Left lobe of liver (tissue), 2 donors: Measurements from ENCODE around the gene CIDEA. TPM values are rescaled to one million over a fixed set of nuclear protein-coding genes. Genes with fewer than 3 reads are reported as not detected.

ENCODE experiments used
- ATAC-seq: fragments of 200-7000 bp; cut with Tn5 transposase; one replicate; pipeline ENCODE4 v1.9.1; 2020; ENCODE audit warnings: mild to moderate bottlenecking, moderate library complexity
- DNase-seq: peaks from one replicate; pipeline ENCODE4 v3.0.0-alpha.2; 2020; ENCODE audit warnings: low spot score
- total RNA-seq: library from RNA; stranded (reverse); gene quantifications from one replicate; pipeline ENCODE4 v1.2.1, GENCODE V29; 2021
- donor health status: DM: no; HTN: no; CAD: no; lungs with moderate emphysema.
- donor health status: DM: no; HTN: yes; CAD: no.

Gene CIDEA
- total RNA-seq, 1 donor from 2014 or later, result not detected

DNA sequence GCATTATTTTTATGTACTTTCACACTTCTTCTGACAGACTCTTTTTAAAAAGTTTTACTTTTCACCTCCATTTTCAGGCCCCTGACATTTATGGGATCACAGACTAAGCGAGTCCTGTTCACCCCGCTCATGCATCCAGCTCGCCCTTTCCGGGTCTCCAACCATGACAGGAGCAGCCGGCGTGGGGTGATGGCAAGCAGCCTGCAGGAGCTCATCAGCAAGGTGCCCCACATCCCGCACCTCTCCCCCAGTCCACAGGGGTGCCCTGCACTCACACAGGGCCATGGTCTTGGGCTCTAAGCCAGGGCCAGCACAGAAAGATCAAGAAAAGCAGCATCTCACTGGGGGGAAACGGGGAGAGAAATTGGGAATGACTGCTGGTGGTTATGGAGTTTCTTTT lies 8.6 kb downstream of the CIDEA start:
- DNase-seq (no peak), ATAC-seq (no peak)

DNA sequence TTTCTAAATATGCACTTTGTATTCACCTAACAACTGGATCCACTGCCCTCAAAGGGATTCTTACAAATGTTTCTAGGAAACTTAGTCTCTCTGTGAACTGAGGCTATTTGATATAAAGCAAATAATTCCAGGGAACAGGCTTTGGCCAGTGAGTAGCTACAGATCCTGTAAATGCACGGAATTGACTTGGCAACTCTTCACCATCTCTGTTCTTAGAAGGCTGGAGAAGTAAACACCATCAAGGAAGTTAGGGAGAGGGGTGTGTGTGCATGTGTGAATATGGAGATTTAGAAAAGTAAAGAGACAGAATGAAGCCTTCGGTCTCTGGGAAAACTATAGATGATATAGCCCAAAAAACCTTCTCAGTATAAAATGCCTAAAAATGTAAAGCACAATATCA lies 10.7 kb downstream of the CIDEA start:
- DNase-seq (no peak), ATAC-seq (no peak)

DNA sequence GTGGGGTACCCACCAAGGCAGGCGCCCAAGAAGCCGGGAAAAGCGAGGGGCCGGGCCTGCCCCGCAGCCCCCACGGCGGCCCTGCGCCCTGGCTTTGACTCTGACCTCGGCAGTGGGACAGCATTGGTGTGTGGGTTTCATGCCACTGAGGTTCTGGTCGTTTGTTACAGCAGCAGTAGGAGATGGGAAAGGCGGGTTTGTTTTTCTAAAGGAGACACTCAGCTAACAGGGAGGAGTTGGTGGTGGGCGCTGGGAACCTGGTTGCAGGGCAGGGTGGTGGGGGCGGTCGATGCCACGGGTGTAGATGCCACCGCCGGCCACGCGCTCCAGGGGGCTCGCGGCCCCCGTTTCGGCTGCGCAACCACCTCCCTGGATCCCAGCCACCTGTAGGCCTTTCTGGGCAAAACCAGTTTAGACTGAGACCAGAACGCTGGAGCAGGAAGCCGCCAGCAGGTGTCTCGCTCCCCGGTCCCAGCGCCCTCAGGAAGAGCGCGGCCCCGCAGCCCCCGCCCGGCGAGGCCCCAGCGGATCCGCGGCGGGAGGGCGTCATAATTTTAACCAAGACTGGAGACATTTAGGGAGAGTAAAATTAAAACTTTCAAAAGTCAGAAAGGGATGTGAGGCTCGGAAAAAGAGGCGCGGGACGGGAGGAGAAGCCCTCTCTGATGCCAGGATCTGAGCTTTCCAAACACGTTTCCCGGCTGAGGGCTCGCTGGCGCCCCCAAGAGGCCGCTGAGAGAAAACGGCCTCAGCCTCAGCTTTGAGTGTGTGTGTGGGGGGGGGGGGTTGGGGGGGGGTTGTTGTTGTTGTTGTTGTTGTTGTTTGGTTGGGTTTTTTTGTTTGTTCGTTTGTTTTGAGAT lies 17.4 kb downstream of the CIDEA start:
- DNase-seq (peak; percentile 82), ATAC-seq (peak; percentile 98)

DNA sequence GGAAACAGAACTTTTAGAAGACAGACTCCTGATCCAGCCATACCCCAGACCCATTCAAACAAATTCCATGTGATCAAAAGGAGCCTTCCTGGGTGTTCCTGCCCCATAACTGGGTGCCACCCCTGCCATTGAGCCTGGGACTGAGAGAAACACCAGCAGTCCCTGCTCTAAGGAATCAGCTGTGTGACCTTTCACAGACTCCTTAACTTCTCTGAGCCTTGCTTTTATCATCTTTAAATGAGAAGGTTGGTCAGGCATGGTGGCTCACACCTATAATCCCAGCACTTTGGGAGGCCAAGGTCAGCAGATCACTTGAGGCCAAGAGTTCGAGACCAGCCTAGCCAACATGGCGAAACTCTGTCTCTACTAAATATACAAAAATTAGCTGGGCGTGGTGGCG lies 20.6 kb downstream of the CIDEA start:
- DNase-seq, result no peak
- no peak for ATAC-seq

DNA sequence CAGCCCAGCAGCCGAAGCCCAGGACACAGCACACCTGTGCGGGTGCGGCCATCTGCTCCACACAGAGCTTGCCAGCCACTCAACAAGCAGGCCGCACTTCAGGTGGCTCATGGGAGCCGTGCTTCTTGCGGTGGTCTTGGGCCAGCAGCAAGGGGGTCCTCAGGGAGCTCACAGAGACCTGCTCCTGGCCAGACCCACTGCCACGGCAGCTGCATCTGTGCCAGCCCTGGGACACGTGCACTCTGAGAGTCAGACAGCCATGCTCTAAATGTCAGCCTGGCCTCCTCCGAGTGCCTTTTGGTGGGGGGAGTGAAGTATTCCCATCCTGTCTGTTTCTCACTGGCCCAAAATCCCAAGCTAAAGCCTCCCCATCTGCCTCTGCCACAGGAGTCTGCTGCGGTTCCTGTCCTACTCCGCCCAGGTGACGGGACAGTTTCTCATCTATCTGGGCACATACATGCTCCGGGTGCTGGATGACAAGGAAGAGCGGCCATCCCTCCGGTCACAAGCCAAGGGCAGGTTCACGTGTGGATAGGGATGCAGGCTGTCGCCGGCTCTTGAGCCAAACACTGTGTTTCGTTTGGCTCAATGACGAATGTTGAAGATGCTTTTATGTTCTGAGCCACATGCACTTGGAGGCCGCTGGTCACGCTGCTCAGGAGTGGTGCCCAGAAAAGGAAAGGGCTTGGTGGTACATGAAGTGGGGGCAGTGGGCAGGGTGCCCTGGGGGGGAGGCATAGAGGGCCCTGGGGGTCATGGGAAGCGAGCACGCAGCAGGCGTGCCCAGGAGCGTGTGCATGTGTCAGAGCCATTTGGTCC lies 22.8 kb downstream of the CIDEA start:
- DNase-seq (no peak), ATAC-seq (no peak)

DNA sequence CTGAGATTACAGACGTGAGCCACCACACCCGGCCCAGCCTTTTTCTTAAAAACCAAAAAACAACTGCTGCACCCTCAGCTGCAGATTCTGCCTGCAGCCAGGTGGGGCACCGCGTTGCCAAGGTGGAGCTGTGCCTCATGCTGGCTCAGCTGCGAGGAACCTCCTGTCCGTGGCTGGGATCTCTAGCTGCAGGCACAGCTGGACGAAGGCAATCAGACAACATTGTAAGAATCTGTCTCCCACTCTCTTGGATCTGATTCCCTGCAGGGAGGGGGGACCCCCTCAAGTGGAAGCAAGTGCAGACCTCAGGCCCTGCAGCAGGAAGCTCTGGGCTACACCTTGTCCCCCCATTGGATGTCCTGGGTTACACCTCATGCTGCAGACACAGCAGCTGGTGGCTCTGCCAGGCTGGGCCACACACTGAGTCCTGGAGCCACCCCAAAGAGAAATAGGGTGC lies 24.1 kb downstream of the CIDEA start:
- no peak for DNase-seq
- ATAC-seq, result no peak

DNA sequence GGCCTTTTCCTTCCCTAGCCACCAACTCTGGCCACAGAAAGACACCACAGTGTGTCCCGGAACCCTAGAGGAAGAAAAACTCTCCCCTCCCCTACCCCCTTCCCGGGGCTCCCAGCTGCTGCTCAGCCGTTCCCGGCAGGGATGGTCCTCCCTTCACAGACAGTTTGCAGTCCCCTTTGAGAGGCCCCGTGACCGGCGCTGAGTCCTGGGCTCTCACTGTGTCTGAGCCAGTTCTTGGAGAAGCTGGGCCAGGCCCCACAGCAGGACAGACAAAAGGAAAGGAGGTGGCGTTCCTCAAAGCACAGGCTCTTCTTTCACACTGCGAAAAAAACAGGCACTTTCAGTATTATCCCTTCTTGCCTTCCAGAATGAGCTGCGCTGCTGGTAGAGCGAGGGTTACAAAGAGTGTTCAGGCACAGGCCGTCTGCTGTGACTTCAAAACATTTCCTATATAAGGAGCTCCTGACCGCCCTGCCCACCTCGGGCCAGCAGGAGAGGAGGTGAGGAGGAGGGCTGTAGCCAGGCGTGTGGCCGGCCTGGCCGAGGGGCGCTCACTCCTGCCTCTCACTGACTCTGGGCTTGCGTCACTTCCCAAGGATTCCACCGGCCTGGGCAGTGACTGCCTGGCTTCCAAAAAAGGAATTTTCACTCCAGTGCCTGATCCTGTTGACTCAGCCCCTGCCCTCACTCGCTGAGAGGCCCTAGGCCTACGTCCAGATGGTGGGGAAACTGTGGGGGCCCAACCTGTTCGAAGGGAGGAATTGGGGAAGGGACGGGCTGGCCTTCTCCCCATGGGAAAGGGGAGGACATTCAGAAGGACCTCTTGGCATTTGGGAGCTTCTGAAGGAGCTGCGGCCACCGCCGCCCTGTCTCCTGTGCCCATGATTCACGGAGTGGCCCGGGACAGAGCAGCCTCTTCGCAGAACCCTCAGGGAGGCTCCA lies 24.9 kb downstream of the CIDEA start:
- no peak for DNase-seq
- peak; percentile 73 for ATAC-seq

DNA sequence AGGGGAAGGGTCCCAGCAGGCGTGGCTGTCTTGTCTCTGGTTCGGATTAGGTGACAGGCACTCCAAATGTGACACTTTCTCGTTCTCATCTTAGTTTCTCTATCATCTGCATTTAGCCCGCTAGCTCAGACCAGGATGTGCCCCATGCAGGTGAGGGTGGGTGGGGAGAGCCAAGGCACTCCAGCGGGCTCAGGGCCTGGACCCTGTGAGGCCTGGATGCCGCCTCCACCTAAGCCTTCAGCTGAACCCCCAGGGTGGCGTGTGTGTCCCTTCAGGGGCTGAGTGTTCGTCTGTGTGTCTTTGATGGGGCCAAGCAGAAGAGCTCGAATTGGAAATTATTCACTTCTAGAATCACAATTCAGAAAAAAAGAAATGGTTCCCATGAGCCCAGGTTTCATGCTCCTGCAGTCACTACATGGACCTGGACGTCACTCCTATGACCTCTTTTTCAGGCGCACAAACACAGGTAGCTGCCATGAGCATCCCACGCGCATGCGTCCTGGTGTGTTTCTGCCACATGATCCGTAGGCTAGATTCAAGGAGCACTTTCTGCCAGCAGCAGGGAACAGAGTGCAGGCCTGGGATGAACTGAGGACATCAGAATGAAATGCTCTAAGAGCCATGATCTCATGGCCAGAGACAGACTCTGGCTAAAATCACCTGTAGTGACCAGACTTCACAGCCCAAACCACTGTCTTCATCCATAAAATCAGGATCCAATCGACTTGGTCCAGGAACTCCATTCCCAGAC lies 25.8 kb downstream of the CIDEA start:
- no peak for DNase-seq
- ATAC-seq, result no peak

DNA sequence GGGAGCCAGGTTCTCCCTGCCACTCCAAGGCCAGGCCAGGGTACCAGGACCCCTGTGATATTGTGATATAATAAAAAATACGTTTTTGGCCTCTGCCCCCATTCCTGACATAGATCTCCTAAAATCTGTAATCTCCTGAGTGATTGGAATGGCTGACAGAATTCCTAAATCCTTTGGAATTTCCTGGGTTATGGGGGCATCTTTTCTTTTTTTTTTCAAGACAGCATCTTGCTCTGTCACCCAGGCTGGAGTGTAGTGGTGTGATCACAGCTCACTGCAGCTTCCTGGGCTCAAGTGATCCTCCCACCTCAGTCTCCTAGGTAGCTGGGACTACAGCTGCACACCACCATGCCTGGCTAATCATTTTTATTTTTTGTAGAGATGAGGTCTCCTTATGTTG lies 27.7 kb downstream of the CIDEA start:
- ATAC-seq (no peak), DNase-seq (no peak)

DNA sequence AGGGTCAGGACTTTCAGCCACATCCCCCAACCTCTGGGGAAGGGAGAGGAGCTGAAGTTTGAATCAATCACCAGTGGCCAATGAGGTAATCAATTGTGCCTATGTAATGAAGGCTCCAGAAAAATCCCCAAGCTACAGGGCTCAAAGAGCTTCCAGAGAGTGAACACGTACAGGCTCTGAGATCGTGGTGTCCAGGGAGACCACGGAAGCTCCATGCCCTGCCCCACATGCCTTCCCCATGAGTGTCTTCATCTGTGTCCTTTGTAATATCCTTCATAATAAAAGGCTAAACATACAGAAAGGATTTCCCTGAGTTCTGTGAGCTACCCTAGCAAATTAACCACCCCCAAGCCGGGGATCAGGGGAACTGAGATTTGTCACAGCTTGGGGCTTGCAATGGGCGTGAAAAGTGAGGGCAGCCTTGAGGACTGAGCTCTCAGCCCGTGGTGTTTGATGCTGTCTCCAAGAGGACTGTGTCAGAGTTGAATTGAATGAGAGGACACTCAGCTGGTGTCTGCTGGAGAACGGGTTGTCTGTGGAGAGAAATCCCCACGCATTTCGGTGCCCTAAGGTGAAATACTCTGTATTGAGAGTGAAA lies 28.4 kb downstream of the CIDEA start:
- DNase-seq, result no peak
- ATAC-seq, result no peak

DNA sequence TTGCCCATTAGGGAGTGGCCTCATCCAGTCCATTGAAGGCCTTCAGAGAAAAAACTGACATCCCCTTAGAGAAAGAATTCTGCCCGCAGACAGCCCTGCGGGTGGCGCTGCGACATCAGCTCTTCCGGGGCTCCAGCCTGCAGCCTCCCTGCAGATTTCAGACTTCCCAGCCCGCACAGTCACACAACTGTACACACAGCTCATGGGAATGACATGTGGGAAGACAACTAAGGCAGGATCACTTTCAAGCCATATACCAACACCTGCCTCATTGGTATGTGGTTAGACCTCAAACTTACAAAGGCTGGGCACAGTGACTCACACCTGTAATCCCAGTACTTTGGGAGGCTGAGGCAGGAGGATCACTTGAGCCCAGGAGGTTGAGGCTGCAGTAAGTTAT lies 29.1 kb downstream of the CIDEA start:
- DNase-seq (no peak), ATAC-seq (no peak)

DNA sequence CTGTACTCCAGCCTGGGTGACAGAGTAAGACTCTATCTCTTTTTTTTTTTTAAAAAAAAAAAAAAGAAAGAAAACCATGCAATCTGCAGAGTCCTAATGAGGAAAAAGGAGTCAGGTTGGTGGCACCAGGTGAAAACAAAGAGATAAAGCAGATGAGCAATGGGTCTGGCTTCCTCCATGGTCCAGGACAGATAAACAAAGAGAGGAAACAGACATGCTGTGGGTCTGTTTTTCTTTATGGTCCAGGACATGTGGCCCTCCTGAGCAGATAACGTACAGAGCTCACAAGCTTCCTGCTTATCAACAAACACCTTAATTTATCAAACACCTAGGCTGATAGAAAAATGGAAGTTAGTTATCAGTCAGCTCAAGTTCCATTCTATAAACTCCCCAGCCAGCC lies 29.5 kb downstream of the CIDEA start:
- ATAC-seq (no peak), DNase-seq (no peak)

DNA sequence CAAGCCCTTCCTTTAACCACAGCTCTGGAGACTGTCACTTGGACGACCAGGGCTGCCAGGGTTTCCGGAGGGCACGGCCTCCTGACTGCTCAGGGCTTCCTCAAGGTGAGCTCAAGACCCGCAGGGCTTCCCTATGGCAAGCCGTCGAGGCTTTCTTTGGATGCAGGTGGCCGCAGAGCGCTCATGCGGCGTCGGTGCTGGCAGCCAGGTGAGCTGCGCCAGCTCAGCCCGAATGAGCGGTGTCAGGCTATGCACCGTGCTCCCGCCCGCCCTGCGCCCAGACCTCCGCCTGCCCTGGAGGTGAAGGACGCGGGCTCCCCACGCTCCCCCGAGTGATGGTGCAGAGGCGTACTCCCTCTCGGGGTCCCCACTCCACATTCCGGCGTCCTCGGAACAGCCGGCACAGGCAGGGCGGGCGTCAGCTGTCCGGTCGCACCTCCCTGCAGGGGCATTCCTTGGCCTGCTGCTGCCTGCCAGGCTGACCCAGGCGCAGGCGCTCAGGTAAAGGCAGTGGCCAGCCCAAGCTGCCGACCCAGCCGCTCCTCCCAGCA lies 33.0 kb downstream of the CIDEA start:
- ATAC-seq, result peak; percentile 36
- DNase-seq, result no peak

DNA sequence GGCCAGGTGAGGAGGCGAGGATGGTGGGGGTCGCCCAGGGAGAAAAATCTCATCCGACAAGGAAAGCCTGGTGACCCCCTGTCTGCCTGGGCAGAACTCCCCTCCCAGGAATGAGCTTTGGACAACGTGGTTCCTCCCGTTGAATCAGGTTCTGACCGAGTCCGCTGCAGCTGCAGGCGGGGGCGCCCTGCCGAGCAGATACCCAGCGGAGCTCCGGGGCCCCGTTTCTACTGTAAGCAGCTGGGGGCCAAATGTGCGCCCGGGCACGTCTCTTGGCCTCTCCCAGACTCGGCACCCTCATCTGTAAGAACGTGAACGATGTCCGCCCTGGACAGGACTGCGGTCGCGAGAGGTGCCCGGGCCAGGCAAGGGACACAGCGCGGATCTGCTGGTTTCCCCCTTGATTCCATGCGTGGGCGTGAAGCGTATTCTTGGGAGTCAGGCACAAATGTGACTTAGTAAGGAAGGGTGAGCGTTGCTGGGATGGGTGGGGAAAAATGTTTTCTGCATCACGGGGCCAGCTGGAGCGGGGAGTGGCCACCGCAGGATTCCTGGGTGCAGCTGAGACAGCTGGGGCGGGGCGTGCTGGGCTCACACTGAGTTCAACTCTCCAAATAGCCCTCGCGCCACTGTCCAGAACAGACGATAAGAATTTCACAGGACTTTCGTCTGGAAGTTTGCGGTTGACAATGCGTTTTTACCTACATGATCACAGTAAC lies 33.7 kb downstream of the CIDEA start:
- ATAC-seq, result peak; percentile 79
- no peak for DNase-seq

DNA sequence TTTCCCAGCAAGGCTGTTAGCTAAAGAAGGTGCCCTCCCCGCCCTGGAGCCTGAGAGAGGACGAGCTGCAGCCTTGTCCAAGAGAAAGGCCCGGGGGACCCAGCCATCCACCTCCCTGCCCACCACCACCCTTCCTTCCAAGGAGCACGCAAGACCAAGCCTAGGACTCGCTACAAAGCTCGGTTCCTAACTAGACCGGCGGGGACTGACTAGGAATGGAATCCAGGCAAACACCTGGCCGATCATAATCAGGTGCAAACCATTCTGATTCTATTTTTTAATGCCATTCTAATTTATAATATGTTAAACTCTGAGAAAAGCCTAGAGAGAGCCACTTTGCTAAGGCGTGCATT lies 34.2 kb downstream of the CIDEA start:
- no peak for DNase-seq
- no peak for ATAC-seq

DNA sequence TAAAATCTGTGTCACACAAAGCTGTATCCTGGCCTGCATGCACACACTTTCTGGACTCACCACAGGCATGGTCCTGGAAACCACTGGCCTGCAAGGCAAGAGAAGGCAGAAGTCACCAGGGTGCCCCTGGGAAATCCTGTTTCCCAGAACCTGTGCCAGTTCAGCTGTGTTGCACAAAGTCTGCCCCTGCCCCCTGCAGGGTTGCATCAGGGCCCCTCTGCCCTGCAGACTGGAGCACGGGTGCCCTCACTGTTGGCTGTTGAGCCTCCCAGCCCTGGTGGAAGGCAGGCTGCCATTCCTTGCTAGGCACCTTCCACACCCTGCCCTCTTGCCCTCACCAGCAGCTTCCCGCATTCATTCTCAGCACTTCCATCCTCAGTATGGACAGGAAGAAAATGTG lies 35.9 kb downstream of the CIDEA start:
- DNase-seq (no peak), ATAC-seq (no peak)

DNA sequence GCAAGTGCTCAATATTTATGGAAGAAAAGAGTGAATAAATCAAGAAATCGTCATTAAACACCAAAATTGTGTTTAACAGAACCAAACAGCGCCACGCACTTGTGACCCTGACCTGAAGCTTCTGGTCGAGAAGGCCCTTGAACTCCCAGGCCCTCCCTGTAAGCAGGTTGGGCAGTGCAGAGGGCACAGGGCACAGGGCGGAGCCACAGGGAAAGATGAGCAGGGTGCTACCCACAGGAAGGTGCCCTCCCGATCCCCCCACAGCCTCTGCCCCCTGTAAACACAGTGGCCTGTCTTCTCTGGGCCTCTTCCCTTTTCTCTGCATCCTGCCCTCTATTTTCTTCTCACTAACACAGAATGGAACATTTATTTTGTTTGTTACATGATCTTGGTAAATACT lies 37.0 kb downstream of the CIDEA start:
- no peak for ATAC-seq

DNA sequence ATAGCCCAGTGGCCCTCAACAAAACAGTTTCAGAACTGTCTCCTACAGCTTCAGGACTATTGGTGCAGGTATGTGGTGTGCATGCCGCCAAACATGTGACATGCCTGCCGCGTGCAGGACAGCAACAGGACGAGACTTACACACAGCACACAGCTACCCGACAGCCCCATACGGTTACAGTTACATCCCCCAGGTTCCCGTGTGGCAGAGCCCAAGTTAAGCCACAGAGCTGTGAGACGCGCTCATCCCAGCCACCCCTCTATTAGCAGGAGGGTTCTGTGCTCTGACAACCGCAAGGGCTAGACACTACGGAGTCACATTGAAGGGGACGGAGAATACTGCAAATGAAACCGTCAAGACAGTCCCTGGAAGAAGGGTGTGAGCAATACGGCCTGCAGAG lies 37.5 kb downstream of the CIDEA start:
- ATAC-seq, result no peak
- no peak for DNase-seq

More for the DNA sequence above, 37.0 kb downstream of the CIDEA start:
- no peak for DNase-seq

DNA sequence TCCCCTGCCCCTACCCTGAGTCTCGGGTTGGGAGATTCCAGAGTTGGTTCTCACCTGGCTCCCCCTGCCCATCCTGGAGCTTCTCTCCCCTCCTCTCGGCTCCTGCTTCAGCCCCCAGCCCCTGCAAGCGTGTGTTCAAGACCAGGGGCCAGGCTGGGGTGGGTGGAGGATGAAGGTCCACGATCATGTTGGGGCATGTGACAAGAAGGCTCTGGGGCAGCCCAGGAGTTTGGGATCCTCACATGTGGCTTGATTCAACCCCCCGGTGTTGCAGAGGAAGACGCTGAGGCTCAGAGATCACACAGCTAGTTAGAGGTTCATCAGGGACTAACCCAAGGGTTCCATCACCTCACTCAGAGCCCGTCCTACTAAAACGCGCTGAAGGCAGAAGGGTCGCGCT lies 39.7 kb downstream of the CIDEA start:
- no peak for ATAC-seq
- DNase-seq, result no peak
